ENCODE measurements around the gene ZIC2. TPM values are rescaled to one million over a fixed set of nuclear protein-coding genes. Genes with fewer than 3 reads are reported as not detected.

The ZIC2 gene
- total RNA-seq, 1 experiment from 2014 or later, result 93.0 TPM

DNA sequence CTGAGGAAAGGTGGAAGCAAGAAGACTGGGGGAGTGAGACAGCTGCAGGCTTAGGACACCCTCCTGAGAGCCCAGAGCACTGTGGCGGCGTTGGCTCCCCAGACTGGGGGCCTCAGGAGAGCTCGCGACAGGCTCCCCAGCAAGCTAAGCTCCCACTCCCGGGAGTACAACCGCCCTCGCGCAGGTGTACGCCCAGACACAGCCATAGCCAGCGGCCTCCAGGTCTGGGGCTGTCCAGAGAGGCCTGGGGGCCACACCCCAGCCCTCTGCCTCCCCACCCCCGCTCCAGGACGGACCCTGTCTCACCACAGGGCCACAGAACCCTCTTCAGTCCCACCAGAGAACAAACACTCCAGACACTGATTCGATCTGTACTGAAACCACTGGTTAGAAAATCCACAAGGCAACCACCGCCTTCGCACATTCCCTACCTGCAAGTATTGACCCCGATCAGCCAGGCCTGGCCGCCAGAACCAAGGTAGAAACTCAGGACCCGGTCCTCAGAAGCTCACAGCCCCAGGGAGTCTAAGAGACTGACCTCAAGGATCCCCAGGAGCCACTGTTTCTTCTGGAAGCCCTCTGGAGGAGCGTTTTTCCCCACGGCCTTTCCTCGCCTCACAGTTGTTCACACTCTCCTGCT is 26.4 kb upstream of the ZIC2 start:
- Histone ChIP-seq H3K27me3 (ENCODE audit: control insufficient read depth, insufficient read depth, low read length) (peaks cover 55% of the 10 kb centered on the region), H3K4me3 (ENCODE audit: insufficient read depth, low read depth, low read length) (peak overlapping the region; percentile 50; the same call in 1 of the 2 replicates), H3K36me3 (replicated peaks; ENCODE audit: control insufficient read depth, insufficient read depth, low read length) (no peaks in the 10 kb centered on the region)
- peak; percentile 52 for DNase-seq

DNA sequence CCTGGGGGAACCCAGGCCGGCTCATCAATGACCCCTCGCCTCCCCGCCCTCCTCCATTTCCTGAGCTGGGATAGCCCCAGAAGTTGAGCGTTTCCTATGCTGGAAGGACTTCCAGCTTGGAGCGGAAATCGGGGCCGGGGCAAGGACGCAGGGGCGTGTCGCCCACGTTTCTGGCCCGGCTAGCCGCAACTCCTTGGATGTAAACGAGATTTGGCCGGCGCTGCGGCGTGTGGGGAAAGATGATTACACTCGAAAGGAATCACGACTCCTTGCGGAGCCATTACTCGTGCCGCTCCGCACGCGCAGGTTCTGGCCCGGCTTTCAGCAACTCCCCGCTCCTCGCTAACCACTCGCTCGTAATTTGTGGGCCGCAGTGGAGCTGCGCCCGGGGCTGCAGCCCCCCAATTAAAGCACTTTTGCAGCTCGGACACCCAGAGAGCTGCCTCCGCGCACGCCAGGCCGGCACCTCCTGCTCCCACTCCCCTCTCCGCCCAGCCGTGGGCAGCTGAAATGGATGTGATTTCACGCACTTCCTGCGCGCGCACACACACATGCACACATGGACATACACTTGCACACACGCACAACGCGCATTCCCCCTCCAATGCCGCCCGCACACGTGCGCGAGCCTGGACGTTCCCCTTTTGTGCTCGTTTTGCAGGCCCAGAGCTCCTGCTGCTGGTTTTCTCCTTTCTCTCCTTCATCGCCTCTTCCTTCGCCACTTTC is 25.7 kb upstream of the ZIC2 start:
- DNase-seq, result peak; percentile 72
- H3K27me3 ChIP-seq (ENCODE audit: control insufficient read depth, insufficient read depth, low read length), result peaks cover 62% of the 10 kb centered on the region
- H3K4me3 ChIP-seq (ENCODE audit: insufficient read depth, low read depth, low read length), result peak overlapping the region; percentile 50
- no peaks in the 10 kb centered on the region for H3K36me3 ChIP-seq (replicated peaks; ENCODE audit: control insufficient read depth, insufficient read depth, low read length)

DNA sequence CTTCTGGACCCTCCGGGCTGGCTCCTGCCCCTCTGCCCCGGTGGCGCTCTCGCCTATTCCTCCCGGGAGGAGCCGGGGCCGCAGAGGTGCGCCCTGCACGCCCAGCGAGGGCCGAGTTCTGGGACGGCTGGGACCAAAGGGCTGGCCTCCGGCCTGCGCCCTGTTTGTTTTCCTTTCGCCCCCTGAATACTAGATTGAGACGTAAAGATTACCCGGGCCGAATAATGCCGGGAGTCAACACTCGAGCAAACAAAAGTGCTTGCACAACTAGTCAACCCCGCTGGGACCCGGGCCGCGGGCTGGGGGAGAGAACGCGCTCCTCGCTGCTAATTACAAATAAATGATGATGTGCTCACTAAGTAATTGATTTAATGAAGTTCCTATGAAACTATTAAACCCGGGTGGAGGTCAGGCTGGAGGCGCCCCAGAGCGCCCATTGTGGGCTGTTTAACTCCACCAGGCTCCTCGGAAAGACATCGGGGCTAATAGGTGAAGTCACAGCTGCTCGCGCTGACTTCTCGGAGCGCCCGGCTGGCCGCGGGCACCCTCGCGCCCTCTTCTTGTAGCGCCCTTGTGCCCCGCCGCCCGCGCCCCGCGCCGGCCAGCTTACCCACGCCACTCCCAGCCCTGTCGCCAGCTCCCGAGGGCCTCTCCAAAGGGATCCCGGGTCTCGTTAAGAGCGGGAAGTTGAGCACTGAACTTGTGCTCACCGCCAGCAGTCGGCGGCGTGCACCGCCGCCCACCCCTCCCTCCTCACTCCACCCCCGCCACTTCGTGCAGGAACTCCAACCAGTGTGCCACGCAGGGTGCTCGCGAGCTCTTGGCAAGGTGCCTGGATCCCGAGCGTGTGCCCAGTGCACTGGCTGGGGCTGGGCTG is 24.9 kb upstream of the ZIC2 start:
- Histone ChIP-seq H3K4me3 (ENCODE audit: insufficient read depth, low read depth, low read length) (peak overlapping the region; percentile 50), H3K27me3 (ENCODE audit: control insufficient read depth, insufficient read depth, low read length) (peaks cover 68% of the 10 kb centered on the region), H3K36me3 (replicated peaks; ENCODE audit: control insufficient read depth, insufficient read depth, low read length) (no peaks in the 10 kb centered on the region)
- peak; percentile 85 for DNase-seq

DNA sequence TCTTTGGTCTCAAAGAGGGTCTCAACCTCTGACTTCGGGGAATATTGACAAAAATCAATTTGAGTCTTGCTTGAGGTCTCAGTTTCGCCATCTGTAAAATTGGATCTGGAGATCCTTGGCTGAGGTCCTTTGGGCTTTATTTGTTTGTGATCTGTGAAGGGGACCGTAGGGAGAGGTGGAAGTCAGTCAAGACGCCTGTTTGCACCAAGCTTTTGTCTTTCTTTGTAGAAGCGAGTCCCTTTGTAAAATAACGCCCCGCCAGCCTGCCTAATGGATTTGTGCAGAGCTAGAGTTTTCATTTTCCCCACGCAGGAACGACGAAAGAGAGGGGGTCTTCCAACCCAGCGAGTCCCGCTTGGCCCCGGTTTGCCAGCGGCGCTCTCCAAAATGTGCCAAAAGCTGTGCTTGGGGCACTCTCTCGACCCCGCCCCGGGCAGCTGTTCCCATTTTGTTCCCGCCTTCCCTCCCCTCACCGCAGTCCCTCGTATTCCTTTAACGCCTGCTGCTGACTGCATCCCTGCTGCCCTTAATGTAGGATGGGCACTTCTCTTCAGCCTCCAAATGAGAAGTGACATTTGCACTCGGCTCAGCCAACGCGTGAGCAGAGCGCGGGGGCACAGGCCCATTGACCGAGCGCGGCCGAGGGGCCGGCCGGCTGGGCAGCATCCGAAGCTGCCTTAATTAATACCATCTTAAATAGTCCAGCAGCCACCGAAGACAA is 23.0 kb upstream of the ZIC2 start:
- Histone ChIP-seq H3K4me3 (ENCODE audit: insufficient read depth, low read depth, low read length) (peak overlapping the region; percentile 41), H3K36me3 (replicated peaks; ENCODE audit: control insufficient read depth, insufficient read depth, low read length) (no peaks in the 10 kb centered on the region), H3K27me3 (ENCODE audit: control insufficient read depth, insufficient read depth, low read length) (peaks cover 77% of the 10 kb centered on the region)
- DNase-seq, result peak; percentile 83

DNA sequence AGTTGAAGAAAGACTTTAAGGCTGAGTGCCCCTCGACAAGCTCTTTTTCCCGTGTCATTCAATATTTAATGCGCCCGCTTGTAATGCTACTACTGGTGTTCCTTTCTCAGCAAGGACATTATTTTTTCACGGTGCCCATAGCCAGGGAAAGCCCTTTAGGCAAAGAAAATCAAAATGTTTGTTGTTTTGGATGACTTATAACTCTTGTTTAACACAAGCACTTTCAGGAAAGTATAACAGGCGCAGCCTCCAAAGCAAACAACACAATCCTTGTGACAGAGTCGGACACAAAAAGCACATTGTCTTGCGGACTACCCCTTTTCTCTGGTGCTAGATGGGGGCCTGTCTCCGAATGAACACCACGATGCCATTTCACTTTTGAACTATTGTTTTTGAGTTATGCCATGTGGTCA is 22.5 kb upstream of the ZIC2 start:
- Histone ChIP-seq H3K36me3 (replicated peaks; ENCODE audit: control insufficient read depth, insufficient read depth, low read length) (no peaks in the 10 kb centered on the region), H3K27me3 (ENCODE audit: control insufficient read depth, insufficient read depth, low read length) (peaks cover 76% of the 10 kb centered on the region), H3K4me3 (ENCODE audit: insufficient read depth, low read depth, low read length) (peak overlapping the region; percentile 41)
- DNase-seq, result peak; percentile 46

DNA sequence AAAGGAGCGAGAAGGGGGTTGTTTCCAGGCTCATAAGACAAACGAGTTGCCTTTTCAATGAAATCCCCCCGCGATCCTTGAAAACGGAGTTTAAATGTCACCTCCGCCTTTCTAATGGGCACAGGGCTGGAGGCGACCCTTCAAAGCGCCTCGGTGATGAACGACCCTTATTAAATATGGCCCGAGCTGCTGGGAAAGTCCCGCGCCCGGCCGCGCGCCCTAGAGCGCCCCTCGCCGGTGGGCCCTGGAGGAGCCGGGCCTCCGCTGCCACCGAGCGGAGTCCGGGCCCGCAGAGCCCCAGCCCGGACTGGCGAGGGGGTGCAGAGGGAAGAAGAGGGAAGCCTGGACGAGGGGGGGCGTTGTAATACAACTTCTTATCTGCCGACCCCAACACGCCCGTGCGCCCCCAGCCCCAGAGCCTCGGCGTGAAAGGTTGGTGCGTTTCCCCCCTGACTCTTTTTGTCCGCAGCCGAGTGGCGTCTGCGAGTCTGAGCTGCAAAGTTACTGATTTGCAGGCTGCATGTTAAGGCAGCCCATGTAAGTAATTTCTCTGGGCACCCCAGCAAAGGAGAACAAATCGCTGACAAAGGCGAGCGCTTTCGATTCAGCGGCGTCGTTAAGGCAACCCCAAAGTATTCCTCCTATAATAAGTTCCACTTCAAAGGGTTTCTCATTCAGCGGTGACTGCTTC is 21.9 kb upstream of the ZIC2 start:
- Histone ChIP-seq H3K36me3 (replicated peaks; ENCODE audit: control insufficient read depth, insufficient read depth, low read length) (peaks cover under 1% of the 10 kb centered on the region), H3K4me3 (ENCODE audit: insufficient read depth, low read depth, low read length) (peak overlapping the region; percentile 41), H3K27me3 (ENCODE audit: control insufficient read depth, insufficient read depth, low read length) (peaks cover 70% of the 10 kb centered on the region)
- DNase-seq, result peak; percentile 88

DNA sequence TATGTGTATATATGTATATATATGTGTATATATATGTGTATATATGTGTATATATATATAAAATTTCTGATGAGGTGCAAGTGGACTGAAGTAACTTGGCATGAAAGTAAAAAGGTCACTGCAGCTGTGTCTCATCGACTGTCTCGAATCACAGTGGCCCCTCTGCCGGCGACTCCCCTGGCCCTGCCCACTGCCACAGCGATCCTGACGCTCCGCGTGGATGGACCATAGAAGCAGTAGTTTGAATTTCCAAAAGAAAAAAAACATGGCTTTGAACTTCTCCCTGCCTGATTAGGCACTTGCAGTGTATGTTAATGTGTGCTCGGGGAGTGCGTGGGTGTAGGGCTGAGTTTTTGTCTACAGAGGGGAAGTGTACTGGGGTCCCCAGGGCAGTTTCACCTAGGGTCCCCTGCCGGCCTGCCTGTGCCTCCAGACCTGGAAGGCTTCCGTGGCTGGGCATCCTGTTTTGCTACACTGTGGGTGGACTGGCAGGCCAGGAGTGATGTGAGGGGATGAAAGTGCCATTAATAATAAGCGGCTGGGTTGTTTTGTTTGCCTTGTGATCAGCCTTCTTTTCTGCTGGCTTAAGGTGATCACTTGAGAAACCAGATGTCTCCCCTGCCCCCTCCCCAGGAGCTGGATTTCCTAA is 20.8 kb upstream of the ZIC2 start:
- H3K36me3 ChIP-seq (replicated peaks; ENCODE audit: control insufficient read depth, insufficient read depth, low read length), result peaks cover 5% of the 10 kb centered on the region
- peak; percentile 59 for DNase-seq

DNA sequence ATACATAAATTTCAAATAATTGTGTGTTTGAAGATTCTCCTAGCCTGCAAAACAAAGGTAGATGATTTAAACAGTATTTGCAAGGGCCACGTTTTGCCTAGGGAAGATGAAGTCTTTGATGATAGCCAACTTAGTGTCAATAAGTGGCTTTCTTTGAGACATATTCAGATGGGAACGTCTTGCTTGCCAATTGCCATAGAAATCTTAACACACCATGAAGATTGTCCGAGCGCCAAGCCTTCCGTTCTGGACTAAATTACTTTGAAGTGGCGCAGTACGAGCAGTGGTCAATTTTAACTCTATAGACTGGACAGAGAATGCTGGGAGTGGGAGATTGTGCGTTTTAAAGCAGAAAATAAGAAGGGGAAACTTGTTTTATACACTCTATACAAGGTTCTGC is 19.9 kb upstream of the ZIC2 start:
- DNase-seq, result no peak
- Histone ChIP-seq H3K27me3 (ENCODE audit: control insufficient read depth, insufficient read depth, low read length) (peaks cover 51% of the 10 kb centered on the region), H3K4me3 (ENCODE audit: insufficient read depth, low read depth, low read length) (no peak overlapping the region), H3K36me3 (replicated peaks; ENCODE audit: control insufficient read depth, insufficient read depth, low read length) (peaks cover 5% of the 10 kb centered on the region)

More for the DNA sequence above, 20.8 kb upstream of the ZIC2 start:
- Histone ChIP-seq H3K27me3 (ENCODE audit: control insufficient read depth, insufficient read depth, low read length) (peaks cover 59% of the 10 kb centered on the region), H3K4me3 (ENCODE audit: insufficient read depth, low read depth, low read length) (no peak overlapping the region)

DNA sequence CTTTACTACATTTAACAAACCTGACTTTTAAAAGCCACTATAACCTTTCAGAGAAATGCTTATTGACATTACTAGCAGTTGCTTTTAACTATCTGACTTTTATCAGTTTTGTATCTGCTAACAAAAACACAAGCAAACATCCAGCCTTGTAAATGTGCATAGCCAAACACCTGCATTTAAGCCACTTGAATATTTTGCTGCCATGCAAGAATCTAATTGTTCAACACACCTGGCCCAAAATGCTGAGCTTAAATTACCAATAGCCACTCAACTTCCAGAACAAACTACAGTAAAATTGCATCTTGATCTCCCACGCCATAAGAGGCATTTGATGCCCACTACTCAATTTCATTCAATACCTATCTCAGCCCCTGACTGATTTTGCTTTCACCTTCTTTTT is 19.3 kb upstream of the ZIC2 start:
- Histone ChIP-seq H3K4me3 (ENCODE audit: insufficient read depth, low read depth, low read length) (no peak overlapping the region), H3K27me3 (ENCODE audit: control insufficient read depth, insufficient read depth, low read length) (peaks cover 45% of the 10 kb centered on the region), H3K36me3 (replicated peaks; ENCODE audit: control insufficient read depth, insufficient read depth, low read length) (peaks cover 5% of the 10 kb centered on the region)
- DNase-seq, result no peak

DNA sequence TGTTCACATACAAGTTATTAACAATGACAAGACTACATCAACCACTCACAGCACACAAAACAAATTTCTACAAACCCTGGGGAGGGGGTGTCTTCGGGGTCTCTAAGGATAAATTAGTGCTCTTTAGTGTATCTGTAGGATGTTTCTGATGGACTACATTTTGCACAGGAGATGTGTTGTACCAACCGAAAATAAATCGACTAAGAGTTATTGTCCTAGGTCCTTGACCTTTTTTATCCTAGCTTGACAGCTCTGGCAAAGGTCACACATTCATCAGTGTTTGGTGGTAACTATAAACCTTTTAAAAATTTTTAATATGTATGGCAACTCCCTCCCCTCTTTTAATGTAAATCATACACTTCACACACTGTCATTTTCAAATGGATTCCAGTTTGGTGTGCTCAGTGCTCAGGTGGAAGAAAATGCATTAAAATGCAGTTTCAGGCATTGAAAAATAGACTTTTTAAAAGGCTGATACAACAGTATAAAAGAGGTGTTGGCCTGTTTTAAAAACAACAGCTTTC is 17.7 kb upstream of the ZIC2 start:
- Histone ChIP-seq H3K27me3 (ENCODE audit: control insufficient read depth, insufficient read depth, low read length) (peaks cover 50% of the 10 kb centered on the region), H3K4me3 (ENCODE audit: insufficient read depth, low read depth, low read length) (no peak overlapping the region), H3K36me3 (replicated peaks; ENCODE audit: control insufficient read depth, insufficient read depth, low read length) (peaks cover 5% of the 10 kb centered on the region)
- no peak for DNase-seq

DNA sequence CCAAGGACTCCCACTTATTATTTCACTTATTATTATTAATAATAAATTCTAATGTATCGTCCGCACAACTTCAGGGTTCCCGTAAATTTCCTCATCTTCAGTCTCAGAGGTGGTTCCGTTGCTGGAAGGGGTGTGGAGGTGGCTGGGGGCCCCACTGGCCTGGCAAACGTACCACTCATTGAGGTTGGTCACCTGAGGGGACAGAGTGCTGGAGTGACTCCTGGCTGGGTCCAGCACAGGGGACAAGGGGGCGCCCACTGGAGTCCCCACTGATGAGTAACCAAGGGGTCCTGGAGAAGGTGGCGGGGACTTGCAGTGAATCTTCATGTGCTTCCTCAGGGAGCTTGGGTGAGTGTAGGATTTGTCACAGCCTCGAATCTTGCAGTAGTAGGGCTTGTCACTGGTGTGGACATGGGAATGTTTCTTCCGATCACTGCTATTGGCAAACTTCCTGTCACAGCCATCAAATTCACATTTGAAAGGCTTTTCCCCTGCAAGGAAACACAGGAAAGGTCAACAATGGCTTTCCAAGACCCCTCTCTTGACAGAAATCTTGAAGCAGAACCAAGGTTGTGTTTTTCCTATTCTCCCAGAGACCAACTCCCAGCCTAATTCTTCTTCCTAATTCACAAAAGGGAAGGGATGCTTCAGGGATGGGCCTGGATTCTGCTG is 16.1 kb upstream of the ZIC2 start:
- DNase-seq, result no peak
- Histone ChIP-seq H3K27me3 (ENCODE audit: control insufficient read depth, insufficient read depth, low read length) (peaks cover 43% of the 10 kb centered on the region), H3K4me3 (ENCODE audit: insufficient read depth, low read depth, low read length) (no peak overlapping the region), H3K36me3 (replicated peaks; ENCODE audit: control insufficient read depth, insufficient read depth, low read length) (peaks cover 7% of the 10 kb centered on the region)

DNA sequence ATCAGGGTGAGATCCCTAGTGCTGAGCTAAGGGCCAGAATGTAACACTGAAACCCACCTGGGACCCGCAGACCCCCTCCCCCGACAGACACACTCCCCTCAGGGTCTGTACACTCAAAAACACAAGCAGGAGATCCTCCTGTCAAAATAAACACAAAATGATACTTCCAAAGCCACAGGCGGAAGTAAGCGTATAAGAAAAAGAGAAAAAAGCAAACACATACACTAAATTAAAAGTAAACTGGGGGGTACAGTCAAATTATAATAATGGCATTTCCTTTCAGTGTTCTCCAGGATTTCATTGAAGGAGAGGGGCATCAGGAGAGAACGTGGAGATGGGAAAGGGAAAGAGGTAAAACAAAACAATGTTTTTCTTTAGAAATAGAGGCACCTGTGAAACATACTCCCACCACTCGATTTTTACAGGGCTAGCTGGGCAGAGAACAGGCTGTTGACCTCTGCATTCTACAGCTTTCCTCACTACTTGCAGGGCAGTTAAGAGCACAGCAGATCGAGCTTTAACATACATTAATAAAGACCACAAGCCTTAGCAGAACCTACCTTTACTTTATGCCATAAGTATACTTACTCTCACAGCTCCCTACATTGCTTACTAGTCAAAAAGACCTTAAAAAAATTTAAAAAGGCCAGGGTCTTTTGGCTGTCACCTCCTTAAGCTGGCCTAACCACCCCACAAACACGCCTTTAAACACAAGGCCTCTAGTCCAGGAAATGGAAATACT is 15.3 kb upstream of the ZIC2 start:
- Histone ChIP-seq H3K36me3 (replicated peaks; ENCODE audit: control insufficient read depth, insufficient read depth, low read length) (peaks cover 7% of the 10 kb centered on the region), H3K27me3 (ENCODE audit: control insufficient read depth, insufficient read depth, low read length) (peaks cover 36% of the 10 kb centered on the region), H3K4me3 (ENCODE audit: insufficient read depth, low read depth, low read length) (no peak overlapping the region)
- no peak for DNase-seq

Data from H7 (cell line).